ENCODE measurements around the gene MMP24.

- peak; percentile 77 to 96 (median 90) for TF ChIP-seq CTCF (IDR thresholded peaks at IDR 0.05 in 8 of 11, conservative IDR thresholded peaks at IDR 0.05 in 3 of 11)
- no peak for TF ChIP-seq POLR2A (IDR thresholded peaks at IDR 0.05)
These were observed 77.4 kb downstream of the MMP24 start for GRCh38 chr20:35303735-35304491.

Measured in spleen (tissue), 7 donors.